ENCODE results near the gene DENND6B.

DENND6B gene

DNA sequence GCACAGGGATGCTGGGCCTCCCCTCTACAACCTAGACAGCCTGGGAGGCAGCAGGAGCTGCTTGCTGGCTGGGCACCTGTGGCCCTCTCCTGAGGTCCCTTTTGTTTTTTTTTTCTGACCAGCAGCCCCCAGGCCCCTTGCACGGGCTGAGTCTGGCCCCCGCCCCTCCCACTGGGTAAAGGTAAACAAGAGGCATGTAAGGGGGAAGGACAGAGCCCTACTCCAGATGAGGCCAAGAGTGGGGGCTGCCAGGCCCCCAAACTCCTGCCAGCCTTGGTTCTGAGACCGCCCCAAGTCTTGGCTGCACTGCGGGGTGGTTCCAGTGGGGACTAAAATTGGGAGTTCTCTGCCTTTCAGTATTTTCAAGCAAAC, 28.6 kb downstream of the DENND6B start:
- no peak for DNase-seq (ENCODE audit: extremely low spot score)
- TF ChIP-seq, protein P1, sequence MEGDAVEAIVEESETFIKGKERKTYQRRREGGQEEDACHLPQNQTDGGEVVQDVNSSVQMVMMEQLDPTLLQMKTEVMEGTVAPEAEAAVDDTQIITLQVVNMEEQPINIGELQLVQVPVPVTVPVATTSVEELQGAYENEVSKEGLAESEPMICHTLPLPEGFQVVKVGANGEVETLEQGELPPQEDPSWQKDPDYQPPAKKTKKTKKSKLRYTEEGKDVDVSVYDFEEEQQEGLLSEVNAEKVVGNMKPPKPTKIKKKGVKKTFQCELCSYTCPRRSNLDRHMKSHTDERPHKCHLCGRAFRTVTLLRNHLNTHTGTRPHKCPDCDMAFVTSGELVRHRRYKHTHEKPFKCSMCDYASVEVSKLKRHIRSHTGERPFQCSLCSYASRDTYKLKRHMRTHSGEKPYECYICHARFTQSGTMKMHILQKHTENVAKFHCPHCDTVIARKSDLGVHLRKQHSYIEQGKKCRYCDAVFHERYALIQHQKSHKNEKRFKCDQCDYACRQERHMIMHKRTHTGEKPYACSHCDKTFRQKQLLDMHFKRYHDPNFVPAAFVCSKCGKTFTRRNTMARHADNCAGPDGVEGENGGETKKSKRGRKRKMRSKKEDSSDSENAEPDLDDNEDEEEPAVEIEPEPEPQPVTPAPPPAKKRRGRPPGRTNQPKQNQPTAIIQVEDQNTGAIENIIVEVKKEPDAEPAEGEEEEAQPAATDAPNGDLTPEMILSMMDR (IDR thresholded peaks at IDR 0.05; ENCODE audit: control extremely low read depth, extremely low read depth, low read depth, missing control alignments): no peak
- ChIA-PET CTCF (interaction anchor here (1.3 to 8.4 kb wide), 5 partner anchors 8 to 44 kb away, joined by 3 to 68 read pairs (median 8); partner anchors contain the start of gene DENND6B), POLR2A (interaction anchor here (1.3 kb wide), 1 partner anchor 11 kb away, joined by 4 read pairs; no protein-coding TSS in a partner anchor)

- TF ChIP-seq, protein P1 (IDR thresholded peaks at IDR 0.05; ENCODE audit: control extremely low read depth, extremely low read depth, low read depth, missing control alignments): no peak
- ChIA-PET CTCF (interaction anchor here (1.3 to 8.4 kb wide), 4 partner anchors 9 to 44 kb away, joined by 3 to 68 read pairs (median 9); partner anchors contain the start of gene DENND6B), POLR2A (interaction anchor here (1.3 kb wide), 1 partner anchor 11 kb away, joined by 4 read pairs; no protein-coding TSS in a partner anchor)
- no peak for DNase-seq (ENCODE audit: extremely low spot score)
Measured at GRCh38 chr22:50297510-50298265, 29.1 kb downstream of the DENND6B start.

DNA sequence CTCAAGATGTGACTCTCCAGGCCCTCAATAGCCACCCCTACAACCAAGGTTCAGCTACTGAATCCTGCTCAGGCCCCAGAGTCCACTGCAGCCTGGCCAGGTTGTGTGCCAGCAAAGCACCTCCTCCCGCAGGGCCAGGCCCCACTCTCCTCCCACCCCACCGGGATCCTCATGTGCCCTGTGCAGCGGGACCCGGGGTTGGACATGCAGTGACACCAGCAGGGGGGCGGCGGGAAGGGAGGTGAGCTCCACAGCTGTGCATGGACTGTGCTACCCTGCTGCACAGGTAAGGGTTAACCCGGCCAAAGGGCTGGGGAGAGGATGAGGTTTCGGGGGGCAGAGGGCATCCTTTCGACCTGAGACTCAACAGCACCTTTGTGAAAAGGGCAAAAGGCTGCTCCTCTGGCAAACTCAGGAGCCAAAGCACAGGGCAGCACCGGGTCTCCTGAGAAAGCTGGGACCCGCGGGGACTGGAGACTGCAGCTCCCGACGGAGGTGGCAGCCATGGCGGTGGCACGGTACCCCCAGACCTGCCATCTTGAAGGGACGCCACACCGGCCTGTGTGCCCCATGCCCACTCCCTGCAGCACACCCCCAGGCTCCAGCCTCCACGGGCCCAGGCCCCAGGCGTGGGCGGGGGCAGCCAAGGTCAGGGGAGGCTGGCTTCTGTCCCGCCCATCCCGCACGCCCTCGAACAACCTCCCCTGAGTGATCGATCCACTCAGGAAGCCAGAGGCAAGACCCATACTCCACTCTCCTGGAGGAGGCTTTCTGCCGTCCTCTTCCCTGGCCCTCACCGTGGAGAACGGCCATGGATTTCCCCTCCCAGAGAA, 29.9 kb downstream of the DENND6B start:
- TF ChIP-seq, protein P1 (IDR thresholded peaks at IDR 0.05; ENCODE audit: control extremely low read depth, extremely low read depth, low read depth, missing control alignments): no peak
- CTCF ChIA-PET: interaction anchor here (1.3 to 8.4 kb wide), 4 partner anchors 9 to 45 kb away, joined by 3 to 68 read pairs (median 9); partner anchors contain the start of gene DENND6B
- DNase-seq (ENCODE audit: extremely low spot score): no peak
- POLR2A ChIA-PET: no interaction called here

DNA sequence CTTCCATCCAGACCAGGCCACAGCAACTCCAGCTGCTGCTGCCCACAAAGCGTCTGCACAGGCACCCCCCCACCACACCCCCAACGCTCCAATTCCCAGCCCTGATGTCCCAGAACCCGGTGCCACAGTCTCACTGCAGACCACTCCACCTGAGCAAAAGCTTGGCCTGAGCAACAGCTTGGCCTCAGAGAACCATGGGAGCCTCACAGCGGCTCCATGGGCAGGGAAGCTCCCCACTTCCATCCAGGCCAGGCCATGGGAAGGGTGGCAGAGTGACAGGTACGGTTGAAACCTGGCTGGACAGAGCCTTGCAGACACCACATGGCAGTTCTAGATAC, 32.5 kb downstream of the DENND6B start:
- POLR2A ChIA-PET: no interaction called here
- DNase-seq (ENCODE audit: extremely low spot score): no peak
- TF ChIP-seq, protein P1 (IDR thresholded peaks at IDR 0.05; ENCODE audit: control extremely low read depth, extremely low read depth, low read depth, missing control alignments): no peak
- CTCF ChIA-PET: interaction anchor here (0.7 to 8.4 kb wide), 8 partner anchors 9 to 33 kb away, joined by 3 to 68 read pairs (median 3); no protein-coding TSS in a partner anchor

DNA sequence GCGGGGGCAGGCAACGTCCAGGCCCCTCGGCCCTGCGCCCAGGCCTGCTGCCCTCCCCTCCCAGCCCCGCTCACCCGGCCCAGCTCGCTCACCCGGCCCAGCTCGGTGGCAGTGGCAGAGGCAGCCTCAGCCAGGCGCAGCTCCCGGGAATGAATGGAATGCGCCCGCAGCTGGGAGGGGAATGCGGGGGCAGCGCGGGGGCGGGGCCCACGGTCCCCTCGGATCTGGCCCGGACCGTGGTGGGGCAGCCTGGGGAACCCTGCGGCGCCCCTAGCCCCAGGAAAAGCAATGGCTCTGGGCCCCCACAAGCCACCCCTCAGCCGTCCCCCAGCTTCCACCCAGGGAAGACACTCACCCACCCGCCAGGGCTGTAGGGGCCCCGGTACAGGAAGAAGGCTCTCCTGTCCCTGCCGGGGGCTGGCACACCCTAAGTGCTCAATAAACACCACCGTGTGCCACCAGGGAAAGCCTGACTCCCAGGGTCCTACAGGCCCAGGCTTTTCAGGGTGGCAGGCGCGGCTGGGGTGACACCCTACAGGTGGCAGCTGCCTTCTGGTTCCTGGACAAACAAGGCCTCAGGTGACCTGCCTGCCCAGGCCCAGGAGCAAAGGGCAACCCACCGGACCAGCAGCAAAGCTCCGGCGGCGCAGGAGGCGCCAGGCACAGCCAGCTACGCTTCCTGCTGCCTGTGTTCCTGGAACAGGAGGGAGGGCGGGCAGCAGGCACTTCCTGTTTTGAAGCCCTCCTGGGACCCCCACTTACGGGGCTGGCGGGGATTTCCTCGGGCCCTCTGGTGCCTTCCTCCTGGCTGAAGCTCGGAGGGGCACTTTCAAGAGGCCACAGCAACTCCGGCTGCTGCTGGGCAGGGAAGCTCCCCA, 33.1 kb downstream of the DENND6B start:
- no peak for DNase-seq (ENCODE audit: extremely low spot score)
- TF ChIP-seq, protein P1 (IDR thresholded peaks at IDR 0.05; ENCODE audit: control extremely low read depth, extremely low read depth, low read depth, missing control alignments): no peak
- CTCF ChIA-PET: interaction anchor here (0.7 to 8.4 kb wide), 9 partner anchors 10 to 41 kb away, joined by 3 to 68 read pairs (median 3); no protein-coding TSS in a partner anchor
- POLR2A ChIA-PET: no interaction called here

Data from GM10248 (cell line).